HepG2 (cell line): Measurements from ENCODE around the gene ERICH6. TPM values are rescaled to one million over a fixed set of nuclear protein-coding genes. Genes with fewer than 3 reads are reported as not detected.

ENCODE experiments used
- CEBPB ChIP-seq: IDR thresholded peaks from 2 replicates; pipeline ENCODE4 v1.6.1; 2011; ENCODE audit warnings: low read depth, low read length, improper control_type of control experiment, borderline replicate concordance
- FOXA1 ChIP-seq, 2 experiments: fragments of 450-650 bp in 1 of 2; sonication (generic) in 1 of 2; formaldehyde crosslinking in 1 of 2; IDR thresholded peaks; 2 replicates each; pipeline versions ENCODE4 v1.4.0 to v1.6.1; 2016 to 2020; ENCODE audit warnings: missing genetic modification reagents in 1 of 2
- FOXP1 ChIP-seq, 2 experiments: fragments of 450-650 bp in 1 of 2; IDR thresholded peaks; 2 replicates each; pipeline ENCODE4 v1.6.1; 2017 to 2018; ENCODE audit warnings: antibody characterized with exemption in 1 of 2
- MEIS1 ChIP-seq: sonication (generic); formaldehyde crosslinking; IDR thresholded peaks from 2 replicates; pipeline ENCODE4 v1.9.0; 2021; ENCODE audit warnings: mild to moderate bottlenecking, missing genetic modification reagents, moderate library complexity, borderline replicate concordance
- PHF8 ChIP-seq: sonication (generic); formaldehyde crosslinking; IDR thresholded peaks from 2 replicates; pipeline ENCODE4 v1.5.0; 2020; ENCODE audit warnings: missing genetic modification reagents
- PITX1 ChIP-seq: sonication (generic); formaldehyde crosslinking; IDR thresholded peaks from 2 replicates; pipeline ENCODE4 v1.5.1; 2020; ENCODE audit warnings: mild to moderate bottlenecking, missing genetic modification reagents
- RBAK ChIP-seq: sonication (generic); formaldehyde crosslinking; IDR thresholded peaks from 2 replicates; pipeline ENCODE4 v1.5.1; 2020; ENCODE audit warnings: mild to moderate bottlenecking, missing genetic modification reagents
- THAP11 ChIP-seq: IDR thresholded peaks from 2 replicates; pipeline ENCODE4 v1.6.1; 2016; ENCODE audit warnings: missing biosample characterization, missing genetic modification reagents
- TMF1 ChIP-seq: sonication (generic); formaldehyde crosslinking; IDR thresholded peaks from 2 replicates; pipeline ENCODE4 v1.8.1; 2022; ENCODE audit warnings: low read depth, missing genetic modification reagents
- ZC3H4 ChIP-seq: sonication (generic); formaldehyde crosslinking; IDR thresholded peaks from 2 replicates; pipeline ENCODE4 v1.4.0; 2020; ENCODE audit warnings: missing genetic modification reagents, borderline replicate concordance
- ZNF343 ChIP-seq: sonication (generic); formaldehyde crosslinking; IDR thresholded peaks from 2 replicates; pipeline ENCODE4 v1.4.0; 2020; ENCODE audit warnings: mild to moderate bottlenecking, missing genetic modification reagents
- ZNF75D ChIP-seq: sonication (generic); formaldehyde crosslinking; IDR thresholded peaks from 2 replicates; pipeline ENCODE4 v1.8.1; 2023; ENCODE audit warnings: missing genetic modification reagents, mild to moderate bottlenecking, borderline replicate concordance
- ZNF768 ChIP-seq: sonication (generic); formaldehyde crosslinking; IDR thresholded peaks from 2 replicates; pipeline ENCODE4 v1.4.0; 2020; ENCODE audit warnings: missing genetic modification reagents
- polyA plus RNA-seq, 8 experiments: library from polyadenylated mRNA; depleted of rRNA in 3 of 8; stranded (reverse) in 7 of 8; unstranded in 1 of 8; fragments of >200 nt; fragmentation: Illumina TruSeq in 4 of 8; extraction: Trizol in 4 of 8; gene quantifications; 2 replicates each; pipeline versions ENCODE4 v1.2.1 to v1.2.3, GENCODE V29; 2011 to 2016; ENCODE audit warnings: low read depth in 4 of 8, missing spikeins in 1 of 8, mixed read lengths in 1 of 8; ENCODE audit not compliant: insufficient read depth in 1 of 8
- total RNA-seq, 5 experiments: library from RNA; depleted of rRNA; stranded (reverse); fragments of >200 nt; fragmentation: Illumina TruSeq; extraction: Trizol; gene quantifications; 2 replicates each; pipeline ENCODE4 v1.2.3, GENCODE V29; 2016; ENCODE audit warnings: low read depth in 1 of 5
- TF ChIP-seq, protein P1 (sequence below): sonication (generic); formaldehyde crosslinking; IDR thresholded peaks from 2 replicates; pipeline ENCODE4 v1.4.0; 2020; ENCODE audit warnings: missing genetic modification reagents
- TF ChIP-seq, protein P2 (sequence below), 2 experiments: fragments of 450-650 bp in 1 of 2; sonication (generic) in 1 of 2; formaldehyde crosslinking; IDR thresholded peaks; 2 replicates each; pipeline versions ENCODE4 v1.5.0 to v1.8.0; 2020 to 2022; ENCODE audit warnings: mild to moderate bottlenecking in 1 of 2, missing genetic modification reagents in 1 of 2
- TF ChIP-seq, protein P3 (sequence below): sonication (generic); formaldehyde crosslinking; IDR thresholded peaks from 2 replicates; pipeline ENCODE4 v1.8.0; 2022; ENCODE audit warnings: missing genetic modification reagents, mild to moderate bottlenecking, moderate library complexity, borderline replicate concordance
- TF ChIP-seq, protein P4 (sequence below): sonication (generic); formaldehyde crosslinking; IDR thresholded peaks from 2 replicates; pipeline ENCODE4 v1.8.1; 2022; ENCODE audit warnings: low read depth, mild to moderate bottlenecking, missing genetic modification reagents
- TF ChIP-seq, protein P5 (sequence below): sonication (generic); formaldehyde crosslinking; IDR thresholded peaks from 2 replicates; pipeline ENCODE4 v1.8.1; 2023; ENCODE audit warnings: mild to moderate bottlenecking, missing genetic modification reagents

The ERICH6 gene
- total and polyA plus RNA-seq, 2 of the 13 experiments (the other 11 are each of a cell fraction or from before 2014, with no cell fraction given) = 0.03 TPM; not detected in 1

DNA sequence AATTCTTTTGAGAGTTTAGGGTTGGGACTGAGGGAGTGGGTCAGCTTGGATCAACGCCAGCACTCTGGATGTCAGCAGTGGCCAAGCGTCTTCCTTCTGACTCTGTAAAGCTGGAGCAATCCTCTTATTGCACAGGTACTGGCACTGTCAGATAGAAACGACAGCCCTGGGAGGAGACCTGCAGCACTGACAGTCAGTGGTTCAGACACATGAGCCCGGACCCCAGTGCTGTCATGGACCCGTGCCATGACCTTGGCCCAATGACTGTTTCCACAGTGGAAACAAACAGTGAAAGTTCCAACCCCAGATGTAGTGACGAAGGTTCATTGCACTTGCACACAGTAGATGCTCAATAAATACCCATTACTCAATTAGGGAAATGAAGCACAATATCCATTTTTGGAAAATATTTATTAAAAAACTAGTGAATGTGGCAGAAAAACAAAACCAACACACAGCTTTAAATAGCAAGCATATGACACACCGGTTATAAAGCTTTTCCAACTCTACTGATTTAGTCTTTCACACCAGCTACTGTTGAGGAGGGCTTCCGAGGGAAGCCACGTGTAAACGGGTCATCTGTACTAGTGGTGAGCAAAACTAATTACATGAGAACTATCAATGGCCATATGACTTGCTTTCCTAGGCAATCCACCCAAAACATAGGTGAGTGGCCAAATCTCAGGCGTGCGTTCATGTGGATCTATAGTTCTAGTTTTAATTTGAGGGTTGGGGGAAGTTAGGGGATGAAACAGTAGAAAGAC, 37.2 kb upstream of the ERICH6 start (continued):
- TF ChIP-seq, protein P1, sequence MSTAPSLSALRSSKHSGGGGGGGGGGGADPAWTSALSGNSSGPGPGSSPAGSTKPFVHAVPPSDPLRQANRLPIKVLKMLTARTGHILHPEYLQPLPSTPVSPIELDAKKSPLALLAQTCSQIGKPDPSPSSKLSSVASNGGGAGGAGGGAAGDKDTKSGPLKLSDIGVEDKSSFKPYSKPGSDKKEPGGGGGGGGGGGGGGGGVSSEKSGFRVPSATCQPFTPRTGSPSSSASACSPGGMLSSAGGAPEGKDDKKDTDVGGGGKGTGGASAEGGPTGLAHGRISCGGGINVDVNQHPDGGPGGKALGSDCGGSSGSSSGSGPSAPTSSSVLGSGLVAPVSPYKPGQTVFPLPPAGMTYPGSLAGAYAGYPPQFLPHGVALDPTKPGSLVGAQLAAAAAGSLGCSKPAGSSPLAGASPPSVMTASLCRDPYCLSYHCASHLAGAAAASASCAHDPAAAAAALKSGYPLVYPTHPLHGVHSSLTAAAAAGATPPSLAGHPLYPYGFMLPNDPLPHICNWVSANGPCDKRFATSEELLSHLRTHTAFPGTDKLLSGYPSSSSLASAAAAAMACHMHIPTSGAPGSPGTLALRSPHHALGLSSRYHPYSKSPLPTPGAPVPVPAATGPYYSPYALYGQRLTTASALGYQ (CRISPR knock-in tag) = 0 out of 2 replicates have a peak, but pooled peaks have one; percentile 46
- no peak for TF ChIP-seq FOXA1 (IDR thresholded peaks at IDR 0.05)
- peak; percentile 70 for TF ChIP-seq FOXA1 (CRISPR knock-in tag; IDR thresholded peaks at IDR 0.05)
- TF ChIP-seq, protein P2, sequence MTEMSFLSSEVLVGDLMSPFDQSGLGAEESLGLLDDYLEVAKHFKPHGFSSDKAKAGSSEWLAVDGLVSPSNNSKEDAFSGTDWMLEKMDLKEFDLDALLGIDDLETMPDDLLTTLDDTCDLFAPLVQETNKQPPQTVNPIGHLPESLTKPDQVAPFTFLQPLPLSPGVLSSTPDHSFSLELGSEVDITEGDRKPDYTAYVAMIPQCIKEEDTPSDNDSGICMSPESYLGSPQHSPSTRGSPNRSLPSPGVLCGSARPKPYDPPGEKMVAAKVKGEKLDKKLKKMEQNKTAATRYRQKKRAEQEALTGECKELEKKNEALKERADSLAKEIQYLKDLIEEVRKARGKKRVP (CRISPR knock-in tag; IDR thresholded peaks at IDR 0.05) = no peak
- no peak for TF ChIP-seq ZC3H4 (CRISPR knock-in tag)
- TF ChIP-seq ZNF343 = no peak
- TF ChIP-seq, protein P3, sequence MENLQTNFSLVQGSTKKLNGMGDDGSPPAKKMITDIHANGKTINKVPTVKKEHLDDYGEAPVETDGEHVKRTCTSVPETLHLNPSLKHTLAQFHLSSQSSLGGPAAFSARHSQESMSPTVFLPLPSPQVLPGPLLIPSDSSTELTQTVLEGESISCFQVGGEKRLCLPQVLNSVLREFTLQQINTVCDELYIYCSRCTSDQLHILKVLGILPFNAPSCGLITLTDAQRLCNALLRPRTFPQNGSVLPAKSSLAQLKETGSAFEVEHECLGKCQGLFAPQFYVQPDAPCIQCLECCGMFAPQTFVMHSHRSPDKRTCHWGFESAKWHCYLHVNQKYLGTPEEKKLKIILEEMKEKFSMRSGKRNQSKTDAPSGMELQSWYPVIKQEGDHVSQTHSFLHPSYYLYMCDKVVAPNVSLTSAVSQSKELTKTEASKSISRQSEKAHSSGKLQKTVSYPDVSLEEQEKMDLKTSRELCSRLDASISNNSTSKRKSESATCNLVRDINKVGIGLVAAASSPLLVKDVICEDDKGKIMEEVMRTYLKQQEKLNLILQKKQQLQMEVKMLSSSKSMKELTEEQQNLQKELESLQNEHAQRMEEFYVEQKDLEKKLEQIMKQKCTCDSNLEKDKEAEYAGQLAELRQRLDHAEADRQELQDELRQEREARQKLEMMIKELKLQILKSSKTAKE = peak; percentile 66
- TF ChIP-seq, protein P4, sequence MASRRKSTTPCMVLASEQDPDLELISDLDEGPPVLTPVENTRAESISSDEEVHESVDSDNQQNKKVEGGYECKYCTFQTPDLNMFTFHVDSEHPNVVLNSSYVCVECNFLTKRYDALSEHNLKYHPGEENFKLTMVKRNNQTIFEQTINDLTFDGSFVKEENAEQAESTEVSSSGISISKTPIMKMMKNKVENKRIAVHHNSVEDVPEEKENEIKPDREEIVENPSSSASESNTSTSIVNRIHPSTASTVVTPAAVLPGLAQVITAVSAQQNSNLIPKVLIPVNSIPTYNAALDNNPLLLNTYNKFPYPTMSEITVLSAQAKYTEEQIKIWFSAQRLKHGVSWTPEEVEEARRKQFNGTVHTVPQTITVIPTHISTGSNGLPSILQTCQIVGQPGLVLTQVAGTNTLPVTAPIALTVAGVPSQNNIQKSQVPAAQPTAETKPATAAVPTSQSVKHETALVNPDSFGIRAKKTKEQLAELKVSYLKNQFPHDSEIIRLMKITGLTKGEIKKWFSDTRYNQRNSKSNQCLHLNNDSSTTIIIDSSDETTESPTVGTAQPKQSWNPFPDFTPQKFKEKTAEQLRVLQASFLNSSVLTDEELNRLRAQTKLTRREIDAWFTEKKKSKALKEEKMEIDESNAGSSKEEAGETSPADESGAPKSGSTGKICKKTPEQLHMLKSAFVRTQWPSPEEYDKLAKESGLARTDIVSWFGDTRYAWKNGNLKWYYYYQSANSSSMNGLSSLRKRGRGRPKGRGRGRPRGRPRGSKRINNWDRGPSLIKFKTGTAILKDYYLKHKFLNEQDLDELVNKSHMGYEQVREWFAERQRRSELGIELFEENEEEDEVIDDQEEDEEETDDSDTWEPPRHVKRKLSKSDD (CRISPR knock-in tag) = no peak; the same call in 1 of the 2 replicates
- TF ChIP-seq FOXP1 (IDR thresholded peaks at IDR 0.05) = no peak
- TF ChIP-seq FOXP1 (CRISPR knock-in tag; IDR thresholded peaks at IDR 0.05) = peak; percentile 77
- TF ChIP-seq MEIS1 (CRISPR knock-in tag) = no peak
- peak; percentile 43; the same call in 1 of the 2 replicates for TF ChIP-seq CEBPB
- TF ChIP-seq PITX1 (CRISPR knock-in tag) = 0 out of 2 replicates have a peak, but pooled peaks have one; percentile 29
- TF ChIP-seq THAP11 (CRISPR knock-in tag) = peak; percentile 48; the same call in 1 of the 2 replicates
- TF ChIP-seq TMF1 (CRISPR knock-in tag) = 0 out of 2 replicates have a peak, but pooled peaks have one; percentile 45
- no peak for TF ChIP-seq RBAK (CRISPR knock-in tag)
- TF ChIP-seq, protein P5, sequence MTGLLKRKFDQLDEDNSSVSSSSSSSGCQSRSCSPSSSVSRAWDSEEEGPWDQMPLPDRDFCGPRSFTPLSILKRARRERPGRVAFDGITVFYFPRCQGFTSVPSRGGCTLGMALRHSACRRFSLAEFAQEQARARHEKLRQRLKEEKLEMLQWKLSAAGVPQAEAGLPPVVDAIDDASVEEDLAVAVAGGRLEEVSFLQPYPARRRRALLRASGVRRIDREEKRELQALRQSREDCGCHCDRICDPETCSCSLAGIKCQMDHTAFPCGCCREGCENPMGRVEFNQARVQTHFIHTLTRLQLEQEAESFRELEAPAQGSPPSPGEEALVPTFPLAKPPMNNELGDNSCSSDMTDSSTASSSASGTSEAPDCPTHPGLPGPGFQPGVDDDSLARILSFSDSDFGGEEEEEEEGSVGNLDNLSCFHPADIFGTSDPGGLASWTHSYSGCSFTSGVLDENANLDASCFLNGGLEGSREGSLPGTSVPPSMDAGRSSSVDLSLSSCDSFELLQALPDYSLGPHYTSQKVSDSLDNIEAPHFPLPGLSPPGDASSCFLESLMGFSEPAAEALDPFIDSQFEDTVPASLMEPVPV = 0 out of 2 replicates have a peak, but pooled peaks have one; percentile 42
- TF ChIP-seq ZNF768 (CRISPR knock-in tag) = no peak
- no peak; the same call in 1 of the 2 replicates for TF ChIP-seq PHF8 (CRISPR knock-in tag)
- no peak for TF ChIP-seq ZNF75D (CRISPR knock-in tag)
